Adrenal gland (tissue), 5 donors: ENCODE measurements around the gene ADGRB3.

Source experiments
- CTCF ChIP-seq, 6 experiments: fragments of 450-650 bp in 4 of 6; fragments of 200-600 bp in 2 of 6; sonication (generic) in 1 of 6; IDR thresholded peaks; 1 replicate in 5 of 6; 2 replicates in 1 of 6; pipeline versions ENCODE4 v1.5.1 to v1.8.0; 2016 to 2021; ENCODE audit warnings: antibody characterized with exemption in 6 of 6, mild to moderate bottlenecking in 2 of 6, moderate library complexity in 1 of 6
- POLR2A ChIP-seq, 2 donors: fragments of 450-650 bp; IDR thresholded peaks; one replicate each; pipeline ENCODE4 v1.6.1; 2017; ENCODE audit warnings: antibody characterized with exemption in 2 of 2, mild to moderate bottlenecking in 2 of 2, moderate library complexity in 1 of 2
- donor health status: DM: no; HTN: no; CAD: no.

- TF ChIP-seq CTCF (IDR thresholded peaks at IDR 0.05) (no peak), POLR2A (IDR thresholded peaks at IDR 0.05) (no peak)
Measured at GRCh38 chr6:68691120-68691519, 56.0 kb downstream of the ADGRB3 start.
